H9 (cell line): ENCODE data around the gene MAGEA2B. TPM values are rescaled to one million over a fixed set of nuclear protein-coding genes. Genes with fewer than 3 reads are reported as not detected.
"Not testable (repeated sequence)": the region's sequence is repeated elsewhere in the genome, so short reads cannot be mapped to it uniquely, and the experiment has no call there.

ENCODE experiments used
- DNase-seq: peaks from one replicate; pipeline ENCODE4 v3.0.0-alpha.2; 2017
- H2AFZ ChIP-seq: one replicate; pipeline ENCODE4 v1.6.1; 2013; ENCODE audit warnings: mild to moderate bottlenecking, low read length, control low read depth, moderate library complexity
- H2AK5ac ChIP-seq: 2 replicates; pipeline ENCODE4 v1.6.1; 2013; ENCODE audit warnings: low read length, control low read depth, mixed read lengths; ENCODE audit not compliant: insufficient read length
- H2BK120ac ChIP-seq: one replicate; pipeline ENCODE4 v1.6.1; 2013; ENCODE audit warnings: low read depth, mild to moderate bottlenecking, low read length, control low read depth, inconsistent platforms; ENCODE audit not compliant: poor library complexity, severe bottlenecking
- H2BK12ac ChIP-seq: 2 replicates; pipeline ENCODE4 v1.6.1; 2013; ENCODE audit warnings: low read length, control low read depth, mixed read lengths, low read depth; ENCODE audit not compliant: insufficient read length
- H2BK15ac ChIP-seq: 2 replicates; pipeline ENCODE4 v1.6.1; 2013; ENCODE audit warnings: low read depth, low read length, control low read depth
- H2BK20ac ChIP-seq: one replicate; pipeline ENCODE4 v1.6.1; 2013; ENCODE audit warnings: low read depth, mild to moderate bottlenecking, low read length, control low read depth, inconsistent platforms; ENCODE audit not compliant: poor library complexity, severe bottlenecking
- H2BK5ac ChIP-seq: 2 replicates; pipeline ENCODE4 v1.6.1; 2013; ENCODE audit warnings: low read length, control low read depth, mixed read lengths; ENCODE audit not compliant: insufficient read length
- H3K14ac ChIP-seq: 2 replicates; pipeline ENCODE4 v1.6.1; 2013; ENCODE audit warnings: low read length, control low read depth; ENCODE audit not compliant: insufficient read depth
- H3K18ac ChIP-seq: 2 replicates; pipeline ENCODE4 v1.6.1; 2013; ENCODE audit warnings: low read depth, mild to moderate bottlenecking, mixed read lengths, low read length, control low read depth; ENCODE audit not compliant: insufficient read length
- H3K23ac ChIP-seq: 2 replicates; pipeline ENCODE4 v1.6.1; 2013; ENCODE audit warnings: low read length, control low read depth, mixed read lengths, low read depth; ENCODE audit not compliant: insufficient read length
- H3K23me2 ChIP-seq: 2 replicates; pipeline ENCODE4 v1.6.1; 2013; ENCODE audit warnings: low read depth, mild to moderate bottlenecking, mixed read lengths, low read length, control low read depth; ENCODE audit not compliant: insufficient read length, poor library complexity, severe bottlenecking
- H3K27ac ChIP-seq: 2 replicates; pipeline ENCODE4 v1.5.1; 2013; ENCODE audit warnings: low read length, control low read depth, mixed read lengths, low read depth; ENCODE audit not compliant: insufficient read length
- H3K27me3 ChIP-seq: 2 replicates; pipeline ENCODE4 v1.6.1; 2013; ENCODE audit warnings: low read length, control low read depth, inconsistent platforms; ENCODE audit not compliant: insufficient read depth
- H3K4ac ChIP-seq: 2 replicates; pipeline ENCODE4 v1.6.1; 2013; ENCODE audit warnings: low read depth, mild to moderate bottlenecking, control low read depth, inconsistent platforms, low read length, moderate library complexity
- H3K4me1 ChIP-seq: 2 replicates; pipeline ENCODE4 v1.6.1; 2013; ENCODE audit warnings: low read length, control low read depth, inconsistent platforms; ENCODE audit not compliant: insufficient read depth
- H3K4me2 ChIP-seq: 2 replicates; pipeline ENCODE4 v1.6.1; 2013; ENCODE audit warnings: low read length, control low read depth, mixed read lengths; ENCODE audit not compliant: insufficient read length, insufficient read depth
- H3K56ac ChIP-seq: 2 replicates; pipeline ENCODE4 v1.6.1; 2013; ENCODE audit warnings: low read depth, mild to moderate bottlenecking, mixed read lengths, low read length, control low read depth; ENCODE audit not compliant: insufficient read length
- H3K79me1 ChIP-seq: 2 replicates; pipeline ENCODE4 v1.6.1; 2013; ENCODE audit warnings: low read depth, mild to moderate bottlenecking, moderate library complexity, low read length, control low read depth, inconsistent platforms; ENCODE audit not compliant: insufficient read depth, poor library complexity, severe bottlenecking
- H3K79me2 ChIP-seq: 2 replicates; pipeline ENCODE4 v1.6.1; 2013; ENCODE audit warnings: low read length, control low read depth, inconsistent platforms; ENCODE audit not compliant: insufficient read depth
- H3K9ac ChIP-seq: 2 replicates; pipeline ENCODE4 v1.6.1; 2013; ENCODE audit warnings: low read length, control low read depth, mixed read lengths; ENCODE audit not compliant: insufficient read length; ENCODE audit errors: extremely low read depth
- H3K9me3 ChIP-seq: one replicate; pipeline ENCODE4 v1.6.1; 2013; ENCODE audit warnings: low read depth, low read length, inconsistent platforms; ENCODE audit not compliant: control insufficient read depth
- H3T11ph ChIP-seq: one replicate; pipeline ENCODE4 v1.6.1; 2013; ENCODE audit warnings: mild to moderate bottlenecking, low read length, control low read depth, inconsistent platforms
- H4K20me1 ChIP-seq: one replicate; pipeline ENCODE4 v1.6.1; 2013; ENCODE audit not compliant: control insufficient read depth, insufficient read length, insufficient read depth
- H4K5ac ChIP-seq: 2 replicates; pipeline ENCODE4 v1.6.1; 2013; ENCODE audit warnings: low read depth, mild to moderate bottlenecking, mixed read lengths, low read length, control low read depth; ENCODE audit not compliant: insufficient read length
- H4K8ac ChIP-seq: replicated peaks from 2 replicates; pipeline ENCODE4 v1.6.1; 2013; ENCODE audit warnings: low read length, control low read depth, mixed read lengths, low read depth; ENCODE audit not compliant: insufficient read length
- H4K91ac ChIP-seq: 2 replicates; pipeline ENCODE4 v1.6.1; 2013; ENCODE audit warnings: low read depth, mild to moderate bottlenecking, moderate library complexity, mixed read lengths, low read length, control low read depth; ENCODE audit not compliant: insufficient read length
- H3K27ac Mint-ChIP-seq, 3 experiments: 2 replicates in 2 of 3; 3 replicates in 1 of 3; pipeline ENCODE4 v1.8.0; 2020 to 2021; ENCODE audit warnings: mixed read lengths in 3 of 3, mild to moderate bottlenecking in 1 of 3, moderate library complexity in 1 of 3
- H3K27me3 Mint-ChIP-seq: 2 replicates; pipeline ENCODE4 v1.8.0; 2021; ENCODE audit warnings: low read depth, mild to moderate bottlenecking, moderate library complexity, mixed read lengths
- H3K36me3 Mint-ChIP-seq, 3 experiments: 2 replicates in 2 of 3; 3 replicates in 1 of 3; pipeline ENCODE4 v1.8.0; 2020 to 2021; ENCODE audit warnings: low read depth in 3 of 3, mixed read lengths in 3 of 3; ENCODE audit not compliant: insufficient read depth in 1 of 3
- H3K4me1 Mint-ChIP-seq, 2 experiments: 2 replicates each; pipeline ENCODE4 v1.8.0; 2020; ENCODE audit warnings: mixed read lengths in 2 of 2
- H3K4me3 Mint-ChIP-seq, 2 experiments: 2 replicates in 1 of 2; 3 replicates in 1 of 2; pipeline ENCODE4 v1.8.0; 2020 to 2021; ENCODE audit warnings: mild to moderate bottlenecking in 2 of 2, mixed read lengths in 2 of 2, moderate library complexity in 1 of 2
- H3K9me3 Mint-ChIP-seq, 2 experiments: 2 replicates in 1 of 2; 3 replicates in 1 of 2; pipeline ENCODE4 v1.8.0; 2020; ENCODE audit warnings: mild to moderate bottlenecking in 2 of 2, mixed read lengths in 2 of 2, moderate library complexity in 1 of 2
- WGBS: extraction: QIAGEN DNeasy Blood & Tissue Kit; methylation state at CpG from one replicate; pipeline ENCODE4 v1.1.7; 2013; ENCODE audit warnings: missing lambda C conversion rate, low lambda C conversion rate, mixed read lengths; ENCODE audit not compliant: insufficient read length; ENCODE audit errors: extremely low coverage; 5-methylcytosine and 5-hydroxymethylcytosine counted together
- long read RNA-seq: library from polyadenylated mRNA; unstranded; transcript quantifications from one replicate; pipeline ENCODE4 v2.0.0, GENCODE V29; 2020
- total RNA-seq: library from RNA; stranded (reverse); gene quantifications from 2 replicates; pipeline ENCODE4 v1.2.1, GENCODE V29; 2021

MAGEA2B gene, protein sequence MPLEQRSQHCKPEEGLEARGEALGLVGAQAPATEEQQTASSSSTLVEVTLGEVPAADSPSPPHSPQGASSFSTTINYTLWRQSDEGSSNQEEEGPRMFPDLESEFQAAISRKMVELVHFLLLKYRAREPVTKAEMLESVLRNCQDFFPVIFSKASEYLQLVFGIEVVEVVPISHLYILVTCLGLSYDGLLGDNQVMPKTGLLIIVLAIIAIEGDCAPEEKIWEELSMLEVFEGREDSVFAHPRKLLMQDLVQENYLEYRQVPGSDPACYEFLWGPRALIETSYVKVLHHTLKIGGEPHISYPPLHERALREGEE
- total RNA-seq = not detected in 2 replicates
- long read RNA-seq, partial matches to known transcripts = 0 of 2 reads
- long read RNA-seq, other reads (novel, unspliced or antisense) = 1 of 2 reads

GRCh38 chrX:152713815-152714787 is at the start of gene MAGEA2B:
Gene MAGEA2B (plus strand): TSS chrX:152714628. CDS start chrX:152717107, 2,479 bp downstream.
- H2AFZ ChIP-seq, H3K4ac ChIP-seq, H4K91ac ChIP-seq, H3K36me3 Mint-ChIP-seq, H3K23me2 ChIP-seq, H3K27ac ChIP-seq, H3T11ph ChIP-seq, H3K4me1 Mint-ChIP-seq, H3K9me3 Mint-ChIP-seq, H2BK12ac ChIP-seq, H2BK5ac ChIP-seq, H3K23ac ChIP-seq, H3K79me1 ChIP-seq, H3K14ac ChIP-seq, H3K56ac ChIP-seq, H3K27me3 Mint-ChIP-seq, H4K20me1 ChIP-seq, H4K5ac ChIP-seq, H3K9me3 ChIP-seq, H2AK5ac ChIP-seq, H4K8ac ChIP-seq, H3K18ac ChIP-seq, H3K27ac Mint-ChIP-seq, H3K4me3 Mint-ChIP-seq, H2BK20ac ChIP-seq, H3K27me3 ChIP-seq, H3K79me2 ChIP-seq, H3K9ac ChIP-seq, H3K4me2 ChIP-seq, H2BK15ac ChIP-seq, H3K4me1 ChIP-seq, DNase-seq, H2BK120ac ChIP-seq: not testable (repeated sequence)
- WGBS = no CpG with 5 or more reads among the region's 35 CpGs
